Bronchial epithelial cell (primary cell): ENCODE measurements around the gene ERMARD. TPM values are rescaled to one million over a fixed set of nuclear protein-coding genes. Genes with fewer than 3 reads are reported as not detected.

ENCODE experiments used
- DNase-seq: peaks from one replicate; pipeline ENCODE4 v3.0.0-alpha.2; 2010; ENCODE audit warnings: low read depth
- FAIRE-seq: peaks from 2 replicates; lab custom pipeline; 2011; peaks lifted over from hg19 to GRCh38; lab: Jason Lieb, UNC
- H3K27me3 ChIP-seq: 2 replicates; pipeline ENCODE4 v1.5.1; 2011; ENCODE audit warnings: low read length; ENCODE audit not compliant: control insufficient read depth, insufficient read depth
- H3K36me3 ChIP-seq: 2 replicates; pipeline ENCODE4 v1.5.1; 2011; ENCODE audit warnings: low read length; ENCODE audit not compliant: control insufficient read depth, insufficient read depth
- H3K4me3 ChIP-seq: 2 replicates; pipeline ENCODE4 v1.5.1; 2011; ENCODE audit warnings: mild to moderate bottlenecking, low read depth, low read length, control low read depth
- CTCF ChIP-seq: IDR thresholded peaks from 2 replicates; pipeline ENCODE4 v1.5.1; 2011; ENCODE audit warnings: mild to moderate bottlenecking, moderate library complexity, low read length, control low read depth, inconsistent platforms; ENCODE audit not compliant: insufficient read depth, severe bottlenecking
- total RNA-seq: library from RNA; depleted of rRNA; stranded (reverse); fragments of >200 nt; gene quantifications from 2 replicates; pipeline ENCODE4 v1.2.1, GENCODE V29; 2014

The ERMARD gene
- total RNA-seq, 1 donor from 2014 or later = 25.8 TPM

- peaks cover 11% of the 10 kb centered on the region for H3K27me3 ChIP-seq
- TF ChIP-seq CTCF = no peak
- no peak overlapping the region for H3K4me3 ChIP-seq
- H3K36me3 ChIP-seq = no peaks in the 10 kb centered on the region
- FAIRE-seq (no peak), DNase-seq (no peak)
Measured at GRCh38 chr6:169809386-169809785, 58.0 kb downstream of the ERMARD start.

DNA sequence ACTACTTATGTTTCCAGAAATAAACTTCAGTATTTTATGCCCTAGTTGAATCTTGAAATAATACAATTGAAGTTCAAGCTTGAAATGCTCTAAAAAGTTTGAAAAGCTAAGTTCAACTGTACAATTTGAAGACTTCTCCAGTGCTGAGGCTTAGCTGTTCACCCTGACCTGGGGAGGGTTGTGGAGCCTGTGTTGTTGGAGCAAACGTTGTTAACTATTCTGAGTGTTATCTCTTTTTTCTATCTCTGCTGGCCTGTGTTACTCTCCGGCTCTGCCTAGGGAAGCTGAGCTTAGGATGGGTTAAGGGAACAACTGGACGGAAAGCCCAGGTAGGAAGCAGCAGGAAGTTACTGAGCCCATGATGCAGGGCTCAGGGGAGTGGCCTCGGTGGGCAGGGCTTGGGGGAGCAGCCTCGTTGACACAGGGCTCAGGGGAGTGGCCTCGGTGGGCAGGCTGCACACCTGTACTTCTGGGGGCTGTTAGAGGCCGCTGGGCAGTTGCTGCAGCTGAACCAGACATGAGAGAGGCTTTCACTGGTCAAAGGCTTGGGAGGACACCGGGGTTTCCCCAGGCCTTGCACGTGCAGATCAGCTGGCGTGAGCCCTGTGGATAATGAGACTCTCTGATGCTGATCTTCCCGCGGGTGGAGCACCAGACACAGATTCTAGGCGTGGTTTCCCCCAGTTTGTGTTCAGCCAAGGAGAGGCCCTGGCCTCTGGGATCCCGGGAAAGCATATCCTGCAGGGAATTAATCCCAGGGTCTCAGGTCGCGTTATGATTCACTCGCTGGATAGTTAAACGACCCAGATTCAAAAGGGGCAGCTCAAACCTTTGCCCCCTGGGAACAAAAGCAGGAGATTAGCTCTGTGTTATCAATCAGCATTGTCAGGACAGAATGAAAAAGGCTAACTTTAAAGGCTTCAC lies 58.9 kb downstream of the ERMARD start:
- Histone ChIP-seq H3K36me3 (no peaks in the 10 kb centered on the region), H3K4me3 (no peak overlapping the region), H3K27me3 (peaks cover 5% of the 10 kb centered on the region)
- no peak for FAIRE-seq
- peak; percentile 18 for DNase-seq
- no peak for TF ChIP-seq CTCF

DNA sequence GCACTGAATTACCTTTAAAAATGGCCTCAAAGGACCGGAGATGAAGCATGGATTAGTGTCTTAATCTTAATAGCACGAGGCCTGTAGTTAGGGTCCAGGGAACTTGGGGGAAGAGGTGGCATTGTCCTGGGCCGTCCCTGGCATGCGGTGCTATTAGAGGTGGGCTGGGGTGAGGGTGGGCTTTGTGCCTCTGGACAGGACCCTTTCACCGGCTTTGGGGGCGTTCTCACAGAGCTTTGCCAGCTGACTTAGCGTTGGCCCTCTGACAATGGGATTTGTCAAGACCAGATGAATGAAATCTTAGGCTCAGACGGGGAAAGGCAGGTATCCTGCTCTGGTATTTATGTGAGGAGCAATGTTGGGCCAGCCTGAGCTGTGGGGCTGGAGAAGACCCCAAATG lies 59.6 kb downstream of the ERMARD start:
- Histone ChIP-seq H3K4me3 (no peak overlapping the region), H3K27me3 (peaks cover 2% of the 10 kb centered on the region), H3K36me3 (no peaks in the 10 kb centered on the region)
- FAIRE-seq (no peak), DNase-seq (no peak)
- no peak for TF ChIP-seq CTCF

DNA sequence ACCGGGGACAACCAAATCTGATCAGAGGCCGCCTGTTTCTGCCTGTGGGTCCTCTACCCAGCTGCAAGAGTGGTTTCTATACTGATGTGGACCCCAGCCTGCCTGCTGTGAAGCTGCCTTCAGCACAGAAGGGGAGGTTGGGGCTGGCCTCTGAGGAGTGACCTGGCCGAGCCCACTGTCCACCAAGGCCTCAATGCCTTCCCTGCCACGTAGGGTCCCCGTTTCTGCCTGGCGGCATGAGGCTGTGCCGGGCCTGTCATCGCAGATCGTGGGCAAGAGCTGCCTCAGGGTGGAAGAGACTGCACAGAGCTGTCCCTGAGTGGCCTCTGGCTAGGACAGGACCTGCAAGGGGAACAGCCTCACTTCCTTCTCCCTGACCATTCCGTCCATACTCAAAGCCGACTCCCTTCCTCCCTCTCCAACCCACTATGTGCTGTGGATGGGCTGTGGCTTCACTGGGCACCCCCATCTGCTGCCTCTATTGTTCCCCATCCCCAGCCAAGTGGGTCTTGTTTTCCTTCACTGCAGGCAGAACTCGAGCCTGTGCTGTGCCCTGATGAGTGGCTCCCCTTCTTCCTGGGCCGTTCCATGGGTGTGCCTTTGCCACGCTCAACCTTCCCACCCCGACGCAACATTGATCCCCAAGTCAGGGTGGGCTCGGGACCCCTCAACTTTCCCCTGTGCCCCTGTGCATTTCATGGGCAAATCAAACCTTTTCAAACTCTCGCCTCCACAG lies 60.3 kb downstream of the ERMARD start:
- FAIRE-seq (no peak), DNase-seq (no peak)
- Histone ChIP-seq H3K36me3 (no peaks in the 10 kb centered on the region), H3K27me3 (no peaks in the 10 kb centered on the region), H3K4me3 (no peak overlapping the region)
- no peak for TF ChIP-seq CTCF

DNA sequence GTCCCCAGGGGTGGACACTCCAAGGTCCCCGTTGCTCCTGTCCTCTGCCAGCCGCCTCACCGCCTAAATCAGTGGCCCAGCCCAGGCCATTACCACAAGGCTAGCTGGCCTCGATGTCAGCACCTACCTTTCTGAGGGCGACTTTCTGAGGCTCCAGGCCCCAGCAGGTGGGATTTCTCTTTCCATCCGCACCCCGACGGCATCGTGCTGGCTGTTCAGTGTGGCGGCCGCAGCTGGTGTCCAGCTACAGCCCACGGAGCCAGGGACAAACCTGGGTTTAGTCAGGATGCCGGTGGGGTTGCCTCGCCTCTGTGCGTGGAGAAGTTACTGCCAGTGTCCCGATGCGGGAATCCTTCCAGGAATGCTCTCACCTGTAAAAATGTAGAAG lies 60.8 kb downstream of the ERMARD start:
- no peak for FAIRE-seq
- Histone ChIP-seq H3K27me3 (no peaks in the 10 kb centered on the region), H3K36me3 (no peaks in the 10 kb centered on the region), H3K4me3 (no peak overlapping the region)
- no peak for DNase-seq
- TF ChIP-seq CTCF = no peak
